Activated gamma-delta T cell (primary cell): ENCODE results near the gene DCXR.
"Not testable (repeated sequence)": the region's sequence is repeated elsewhere in the genome, so short reads cannot be mapped to it uniquely, and the experiment has no call there.

Source experiments
- DNase-seq: peaks from one replicate; lab custom pipeline; 2025; lab: John Stamatoyannopoulos, UW

The DCXR gene

DNA sequence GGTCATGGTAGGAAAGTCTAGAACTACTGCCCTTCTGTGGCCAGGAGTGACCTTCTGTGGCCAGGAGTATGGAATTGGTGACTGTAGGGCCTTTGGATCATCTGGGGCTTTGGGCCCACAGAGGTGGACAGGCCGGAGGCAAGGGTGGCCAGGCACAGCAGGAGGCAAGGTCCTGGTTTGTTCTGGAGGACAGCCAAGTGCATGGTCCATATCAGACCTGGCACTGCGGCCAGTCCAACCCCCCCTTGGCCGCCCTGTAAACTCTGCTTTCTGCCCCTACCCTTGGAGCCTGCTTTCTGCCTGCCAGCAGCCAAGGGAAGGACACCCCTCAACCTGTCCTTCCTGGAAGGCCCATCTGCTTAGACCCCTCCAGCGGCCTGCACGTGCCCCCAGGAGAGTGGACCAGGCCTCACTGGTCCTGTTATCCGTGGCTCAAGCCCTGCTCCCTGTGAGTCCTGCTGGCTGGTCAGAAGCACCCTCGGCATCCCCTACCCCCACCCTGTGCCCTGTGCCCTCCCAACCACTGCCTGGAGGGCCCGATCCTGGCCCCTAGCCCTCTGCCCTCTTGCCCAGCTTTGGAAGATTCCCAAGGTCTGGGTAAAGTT, 2.3 kb upstream of the DCXR start:
- no peak for DNase-seq

GRCh38 chr17:82038796-82039409, 1.4 kb upstream of the DCXR start:
- not testable (repeated sequence) for DNase-seq

GRCh38 chr17:82037889-82038195, 345 bp upstream of the DCXR start:
- no peak for DNase-seq

DNA sequence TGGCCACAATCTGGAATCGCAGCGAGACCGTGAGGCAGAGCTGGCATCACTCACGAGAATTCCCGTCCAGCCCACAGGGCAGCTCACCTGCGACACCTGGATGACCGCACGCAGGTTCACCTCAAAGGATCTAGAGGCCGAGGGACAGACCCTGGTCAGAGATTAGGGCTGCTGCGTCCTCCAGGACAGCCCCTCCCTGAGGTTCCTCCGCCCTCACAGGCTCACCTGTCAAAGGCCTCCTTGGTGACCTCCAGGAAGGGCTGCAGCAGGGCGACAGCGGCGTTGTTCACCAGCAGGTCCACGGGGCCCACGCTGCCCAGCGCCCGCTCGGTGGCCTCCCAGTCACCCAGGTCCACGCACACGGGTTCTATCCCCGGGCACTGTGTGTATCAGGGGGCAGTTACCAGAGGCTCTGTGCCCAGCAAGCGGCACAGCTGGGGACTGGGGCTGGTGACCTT, 834 bp downstream of the DCXR start:
- DNase-seq = no peak

DNA sequence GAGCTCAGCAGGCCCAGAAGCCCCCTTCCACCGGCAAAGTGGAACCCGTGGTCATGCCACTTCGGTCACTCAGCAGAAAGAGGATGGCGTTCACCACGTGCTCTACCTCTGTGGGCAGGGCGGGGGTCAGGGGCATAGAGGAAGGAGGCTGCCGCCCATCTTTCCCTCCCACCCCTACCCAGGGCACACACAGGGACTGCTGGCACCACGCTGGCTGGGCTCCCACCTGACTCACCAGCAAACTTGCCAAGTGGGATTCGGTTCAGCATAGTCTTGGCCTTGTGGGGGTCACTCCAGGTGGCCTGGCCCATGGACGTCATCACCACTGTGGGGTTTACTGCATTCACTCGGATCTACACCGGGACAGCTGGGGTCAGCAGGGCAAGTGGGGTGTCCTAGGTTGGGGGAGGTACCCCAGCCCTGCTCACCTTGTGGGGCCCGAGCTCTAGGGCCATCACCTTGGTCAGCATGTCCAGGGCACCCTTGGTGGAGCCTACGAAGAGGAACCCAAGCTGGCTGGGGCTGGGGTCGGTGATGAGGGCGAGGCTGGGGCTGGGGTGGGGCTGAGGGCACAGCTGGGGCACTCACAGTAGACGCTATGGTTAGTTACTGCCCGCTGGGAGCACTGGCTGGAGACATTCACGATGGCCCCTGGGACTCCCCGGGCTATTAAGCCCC, 1.4 kb downstream of the DCXR start:
- DNase-seq = no peak

DNA sequence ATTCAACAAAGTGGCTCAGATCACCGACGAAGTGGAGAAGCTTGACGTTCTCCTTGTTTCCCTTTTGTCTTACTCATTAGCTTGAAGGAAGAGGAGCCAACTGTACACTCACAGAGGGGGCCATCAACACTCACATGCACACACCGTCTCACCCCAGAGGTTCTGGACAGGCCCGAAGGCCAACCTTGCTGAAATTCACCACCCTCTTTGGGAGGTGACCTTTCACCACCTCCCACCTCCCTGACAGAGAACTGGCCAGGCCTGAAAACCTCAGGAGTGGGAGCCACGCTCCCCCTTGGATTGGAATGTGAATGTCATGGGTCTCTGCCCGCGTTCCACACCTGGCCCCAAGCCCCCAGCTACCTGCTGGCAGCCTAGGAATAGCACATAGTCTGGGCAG, 2.0 kb downstream of the DCXR start:
- DNase-seq = no peak

DNA sequence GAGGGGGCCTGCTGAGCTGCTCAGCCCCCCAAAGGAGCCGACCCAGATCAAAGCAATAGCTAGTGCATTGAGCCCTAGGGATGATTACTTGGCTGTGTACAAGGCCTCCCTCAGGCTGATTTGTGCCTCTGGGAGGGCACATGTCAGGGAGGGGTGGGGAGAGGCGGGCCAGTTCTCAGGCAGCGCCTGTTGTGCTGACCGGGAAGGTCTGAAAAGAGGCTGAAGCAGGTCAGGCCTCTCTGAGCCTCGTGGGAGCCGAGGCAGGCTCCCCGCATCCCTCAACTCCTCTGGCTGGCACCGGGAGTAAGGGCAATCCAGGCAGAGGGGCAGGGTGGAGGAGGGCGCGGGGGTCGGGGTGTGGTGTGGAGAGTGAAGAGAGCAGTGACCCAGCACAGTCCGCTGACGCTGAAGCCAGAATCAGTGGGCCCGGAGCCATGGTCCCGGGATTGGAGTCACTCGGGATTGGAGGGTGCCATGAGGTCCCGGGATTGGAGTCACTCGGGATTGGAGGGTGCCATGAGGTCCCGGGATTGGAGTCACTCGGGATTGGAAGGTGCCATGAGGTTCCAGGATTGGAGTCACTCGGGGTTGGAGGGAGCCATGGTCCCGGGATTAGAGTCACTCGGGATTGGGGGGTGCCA, 3.0 kb downstream of the DCXR start:
- no peak for DNase-seq

DNA sequence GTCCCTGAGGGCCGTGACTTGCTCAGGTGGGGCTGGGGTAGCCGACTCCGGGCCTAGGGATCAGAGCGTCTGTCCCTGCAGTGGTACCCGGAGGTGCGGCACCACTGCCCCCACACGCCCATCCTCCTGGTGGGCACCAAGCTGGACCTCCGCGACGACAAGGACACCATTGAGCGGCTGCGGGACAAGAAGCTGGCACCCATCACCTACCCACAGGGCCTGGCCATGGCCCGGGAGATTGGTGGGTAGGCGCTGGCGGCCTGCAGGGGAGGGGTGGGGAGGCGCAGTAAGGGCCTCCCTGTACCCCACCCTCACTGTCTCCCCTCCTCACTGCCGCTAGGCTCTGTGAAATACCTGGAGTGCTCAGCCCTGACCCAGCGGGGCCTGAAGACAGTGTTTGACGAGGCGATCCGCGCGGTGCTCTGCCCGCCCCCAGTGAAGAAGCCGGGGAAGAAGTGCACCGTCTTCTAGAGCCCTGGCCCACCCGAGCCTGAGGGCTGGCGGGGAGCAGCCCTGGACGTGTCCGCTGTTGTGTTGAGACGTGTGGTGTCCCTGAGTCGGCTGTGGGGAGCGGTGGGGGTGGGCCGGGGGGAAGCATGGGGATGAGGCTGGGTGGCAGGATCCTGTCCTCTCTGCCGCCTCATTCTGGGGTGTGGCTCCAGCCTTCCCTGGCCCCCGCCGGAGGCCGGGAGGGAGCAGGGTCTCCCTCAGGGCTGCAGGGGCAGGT, 4.0 kb downstream of the DCXR start:
- DNase-seq = no peak

GRCh38 chr17:82031885-82032627, 5.4 kb downstream of the DCXR start:
- no peak for DNase-seq

GRCh38 chr17:82031303-82031884, 6.1 kb downstream of the DCXR start, which contains the start of gene RAC3:
Gene RAC3, plus strand, starts transcription at chr17:82031678. Its CDS starts 84 bp downstream, at chr17:82031762.
- DNase-seq = no peak

DNA sequence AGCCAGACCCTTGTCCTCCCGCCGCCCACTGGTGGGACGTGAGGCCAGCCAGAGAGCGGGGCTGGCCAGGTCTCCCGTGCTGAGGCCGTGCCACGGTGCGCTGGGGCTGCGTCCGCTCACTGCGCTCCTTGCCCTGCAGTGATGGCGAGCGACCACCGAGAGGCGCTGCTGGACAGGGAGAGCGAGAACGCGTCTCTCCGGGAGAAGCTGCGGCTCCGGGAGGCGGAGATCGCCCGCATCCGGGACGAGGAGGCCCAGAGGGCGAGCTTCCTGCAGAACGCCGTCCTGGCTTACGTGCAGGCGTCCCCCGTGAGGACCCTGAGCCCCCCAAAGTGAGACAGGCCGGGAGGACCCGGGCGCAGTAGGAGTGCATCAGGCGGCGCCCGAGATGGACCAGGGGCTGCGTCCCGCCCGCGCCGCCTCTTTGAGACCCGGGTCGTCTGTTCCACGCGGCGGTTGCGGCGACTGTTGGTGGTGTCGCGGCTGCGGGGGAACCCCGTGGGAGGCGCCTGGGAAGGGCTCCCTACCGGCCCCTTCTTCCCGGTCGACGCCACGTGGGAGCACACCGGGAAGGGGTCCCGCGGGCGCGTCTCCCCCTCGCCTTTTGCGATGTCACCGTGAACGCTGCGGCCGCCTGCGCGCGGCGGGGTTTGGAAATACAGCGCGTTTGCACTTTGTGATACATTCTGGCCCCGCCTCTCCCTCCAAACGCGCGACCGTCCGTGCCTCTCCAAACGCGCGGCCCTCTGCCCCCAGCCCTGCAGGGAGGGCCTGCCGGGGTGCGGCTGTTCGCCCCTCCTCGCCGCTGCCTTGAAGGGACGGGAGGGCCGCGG, 6.8 kb downstream of the DCXR start:
- DNase-seq = peak; percentile 60

DNA sequence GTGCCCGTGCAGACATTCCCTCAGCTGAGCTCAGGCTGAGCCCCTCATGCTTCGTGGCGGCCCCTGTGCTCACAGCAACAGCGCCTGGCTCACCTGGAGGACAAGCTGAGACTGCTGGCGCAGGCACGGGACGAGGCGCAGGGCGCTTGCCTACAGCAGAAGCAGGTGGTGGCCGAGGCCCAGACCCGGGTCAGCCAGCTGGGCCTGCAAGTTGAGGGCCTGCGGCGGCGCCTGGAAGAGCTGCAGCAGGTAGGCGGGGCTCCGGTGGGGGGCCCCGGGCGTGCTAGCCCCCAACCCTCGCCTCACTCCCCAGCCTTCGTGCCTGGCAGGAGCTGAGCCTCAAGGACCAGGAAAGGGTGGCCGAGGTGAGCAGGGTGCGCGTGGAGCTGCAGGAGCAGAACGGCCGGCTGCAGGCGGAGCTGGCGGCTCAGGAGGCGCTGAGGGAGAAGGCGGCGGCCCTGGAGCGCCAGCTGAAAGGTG, 7.5 kb downstream of the DCXR start:
- no peak for DNase-seq

- no peak for DNase-seq
These were observed 8.1 kb downstream of the DCXR start for GRCh38 chr17:82029391-82029790.

- DNase-seq = no peak
These were observed 8.5 kb downstream of the DCXR start for GRCh38 chr17:82028966-82029365.

- no peak for DNase-seq
These were observed 9.3 kb downstream of the DCXR start for GRCh38 chr17:82028246-82028645.

GRCh38 chr17:82025401-82026107, 11.9 kb downstream of the DCXR start:
- no peak for DNase-seq

DNA sequence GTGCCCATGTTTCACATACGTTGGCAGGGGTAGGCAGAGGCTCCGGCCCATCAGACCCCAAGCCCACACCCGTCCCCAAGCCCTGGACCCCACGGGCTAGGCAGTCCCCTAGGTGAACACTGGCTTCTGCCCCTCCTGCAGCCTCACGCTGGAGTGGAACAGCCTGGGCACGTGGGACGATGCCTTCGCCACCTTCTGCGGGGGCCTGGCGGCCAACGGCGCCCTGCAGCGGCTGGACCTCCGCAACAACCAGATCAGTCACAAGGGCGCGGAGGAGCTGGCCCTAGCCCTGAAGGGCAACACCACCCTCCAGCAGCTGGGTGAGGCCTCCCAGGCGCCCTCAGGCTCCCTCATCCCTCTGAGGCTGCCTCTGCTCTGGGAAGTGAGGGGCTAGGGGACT, 12.6 kb downstream of the DCXR start:
- no peak for DNase-seq

- peak; percentile 49 for DNase-seq
These were observed 13.9 kb downstream of the DCXR start for GRCh38 chr17:82023447-82024241.
